Measurements from ENCODE around the gene DDX41. TPM values are rescaled to one million over a fixed set of nuclear protein-coding genes. Genes with fewer than 3 reads are reported as not detected.
A peak's percentile ranks its signal among the peaks of the same experiment; 100 is the strongest.

The DDX41 gene
- total and polyA plus RNA-seq, 8 donors: 24.3 to 88.1 (median 42.7) TPM

- Histone ChIP-seq H3K36me3 (no peaks in the 10 kb centered on the region), H3K4me1 (peaks cover 0 to 6% (median 3%) of the 10 kb centered on the region in 3 donors), H3K4me3 (no peak overlapping the region), H3K9me3 (no peaks in the 10 kb centered on the region), H3K27ac (no peak overlapping the region), H3K27me3 (no peaks in the 10 kb centered on the region)
- DNase-seq (peak in 1 of 6 donors; percentile 65), ATAC-seq (no peak), FAIRE-seq (no peak)
- intact Hi-C loops (cut with DNase I): no loop called here
- WGBS, 2 donors: 77 to 84% methylated on average over 24 to 25 of the region's 25 CpGs
- no peak for TF ChIP-seq CTCF (IDR thresholded peaks at IDR 0.05)
Measured at GRCh38 chr5:177468685-177469628, 47.8 kb downstream of the DDX41 start.

GRCh38 chr5:177468329-177468684 is 48.5 kb downstream of the DDX41 start:
- DNase-seq (no peak), FAIRE-seq (no peak), ATAC-seq (no peak)
- Histone ChIP-seq H3K9me3 (no peaks in the 10 kb centered on the region), H3K36me3 (no peaks in the 10 kb centered on the region), H3K4me1 (peaks cover 0 to 6% (median 3%) of the 10 kb centered on the region in 3 donors), H3K27ac (no peak overlapping the region), H3K4me3 (no peak overlapping the region), H3K27me3 (no peaks in the 10 kb centered on the region)
- TF ChIP-seq CTCF (IDR thresholded peaks at IDR 0.05): no peak
- 90 to 95% methylated on average over 2 of the region's 2 CpGs for WGBS, 2 donors
- intact Hi-C loops (cut with DNase I): no loop called here

GRCh38 chr5:177467436-177467835 is 49.3 kb downstream of the DDX41 start:
- Histone ChIP-seq H3K27ac (no peak overlapping the region), H3K27me3 (no peaks in the 10 kb centered on the region), H3K9me3 (no peaks in the 10 kb centered on the region), H3K4me3 (no peak overlapping the region), H3K4me1 (peaks cover 0 to 4% (median 3%) of the 10 kb centered on the region in 3 donors), H3K36me3 (no peaks in the 10 kb centered on the region)
- no peak for ATAC-seq
- WGBS, 2 donors: 94 to 96% methylated on average over 31 of the region's 31 CpGs
- no peak for FAIRE-seq
- peak in 2 of 6 donors; percentile 17 to 58 for DNase-seq
- intact Hi-C loops (cut with DNase I): no loop called here
- TF ChIP-seq CTCF (IDR thresholded peaks at IDR 0.05): no peak

GRCh38 chr5:177466861-177467260 is 49.9 kb downstream of the DDX41 start:
- Histone ChIP-seq H3K4me3 (no peak overlapping the region), H3K9me3 (no peaks in the 10 kb centered on the region), H3K27me3 (no peaks in the 10 kb centered on the region), H3K36me3 (no peaks in the 10 kb centered on the region), H3K27ac (no peak overlapping the region), H3K4me1 (no peaks in the 10 kb centered on the region)
- intact Hi-C loops (cut with DNase I): no loop called here
- no peak for TF ChIP-seq CTCF (IDR thresholded peaks at IDR 0.05)
- DNase-seq (peak in 2 of 6 donors; percentile 20 to 68), FAIRE-seq (no peak), ATAC-seq (no peak)
- WGBS, 2 donors: 94 to 98% methylated on average over 24 to 25 of the region's 25 CpGs

- H3K27ac ChIP-seq: no peak overlapping the region
- intact Hi-C loops (cut with DNase I): no loop called here
- no peaks in the 10 kb centered on the region for H3K4me1 ChIP-seq
- no peak overlapping the region for H3K4me3 ChIP-seq
- no peaks in the 10 kb centered on the region for H3K9me3 ChIP-seq
- H3K27me3 ChIP-seq: no peaks in the 10 kb centered on the region
- DNase-seq (no peak), ATAC-seq (no peak), FAIRE-seq (no peak)
- no peak for TF ChIP-seq CTCF (IDR thresholded peaks at IDR 0.05)
- H3K36me3 ChIP-seq: no peaks in the 10 kb centered on the region
- WGBS, 2 donors: 97 to 98% methylated on average over 11 of the region's 11 CpGs
Measured at GRCh38 chr5:177465044-177465443, 51.7 kb downstream of the DDX41 start.

Measured in pancreas (tissue), 10 donors.